Measurements from ENCODE around the gene SLC6A11. TPM values are rescaled to one million over a fixed set of nuclear protein-coding genes. Genes with fewer than 3 reads are reported as not detected.

Gene SLC6A11
- total RNA-seq, 1 experiment from 2014 or later: not detected

GRCh38 chr3:10940106-10940505, 124.1 kb downstream of the SLC6A11 start:
- Histone ChIP-seq H3K9me3 (ENCODE audit: insufficient read depth, low read depth) (no peaks in the 10 kb centered on the region; the same call in 1 of the 2 replicates), H3K9me2 (ENCODE audit: insufficient read depth) (no peaks in the 10 kb centered on the region), H3K27ac (no peak overlapping the region), H3K4me2 (no peak overlapping the region), H3K36me3 (ENCODE audit: low read depth) (no peaks in the 10 kb centered on the region), H3K79me2 (ENCODE audit: low read depth) (no peaks in the 10 kb centered on the region), H3F3A (ENCODE audit: insufficient read depth, low read depth) (no peaks in the 10 kb centered on the region), H3K4me3 (no peak overlapping the region), H3K4me1 (replicated peaks; ENCODE audit: insufficient read depth) (no peaks in the 10 kb centered on the region), H3K27me3 (ENCODE audit: insufficient read depth, low read depth) (peaks cover 76% of the 10 kb centered on the region), H4K20me1 (ENCODE audit: insufficient read depth) (no peaks in the 10 kb centered on the region), H2AFZ (no peak overlapping the region)
- TF ChIP-seq, protein P1, sequence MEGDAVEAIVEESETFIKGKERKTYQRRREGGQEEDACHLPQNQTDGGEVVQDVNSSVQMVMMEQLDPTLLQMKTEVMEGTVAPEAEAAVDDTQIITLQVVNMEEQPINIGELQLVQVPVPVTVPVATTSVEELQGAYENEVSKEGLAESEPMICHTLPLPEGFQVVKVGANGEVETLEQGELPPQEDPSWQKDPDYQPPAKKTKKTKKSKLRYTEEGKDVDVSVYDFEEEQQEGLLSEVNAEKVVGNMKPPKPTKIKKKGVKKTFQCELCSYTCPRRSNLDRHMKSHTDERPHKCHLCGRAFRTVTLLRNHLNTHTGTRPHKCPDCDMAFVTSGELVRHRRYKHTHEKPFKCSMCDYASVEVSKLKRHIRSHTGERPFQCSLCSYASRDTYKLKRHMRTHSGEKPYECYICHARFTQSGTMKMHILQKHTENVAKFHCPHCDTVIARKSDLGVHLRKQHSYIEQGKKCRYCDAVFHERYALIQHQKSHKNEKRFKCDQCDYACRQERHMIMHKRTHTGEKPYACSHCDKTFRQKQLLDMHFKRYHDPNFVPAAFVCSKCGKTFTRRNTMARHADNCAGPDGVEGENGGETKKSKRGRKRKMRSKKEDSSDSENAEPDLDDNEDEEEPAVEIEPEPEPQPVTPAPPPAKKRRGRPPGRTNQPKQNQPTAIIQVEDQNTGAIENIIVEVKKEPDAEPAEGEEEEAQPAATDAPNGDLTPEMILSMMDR (conservative IDR thresholded peaks at IDR 0.05): no peak
- POLR2A ChIA-PET (ENCODE audit: unreplicated experiment): no interaction called here
- CTCF ChIA-PET: no interaction called here
- no TSS peak for BruUV-seq (replicated peaks)
- intact Hi-C loops (cut with micrococcal nuclease; ENCODE audit: unreplicated experiment): no loop called here
- no peak for DNase-seq

DNA sequence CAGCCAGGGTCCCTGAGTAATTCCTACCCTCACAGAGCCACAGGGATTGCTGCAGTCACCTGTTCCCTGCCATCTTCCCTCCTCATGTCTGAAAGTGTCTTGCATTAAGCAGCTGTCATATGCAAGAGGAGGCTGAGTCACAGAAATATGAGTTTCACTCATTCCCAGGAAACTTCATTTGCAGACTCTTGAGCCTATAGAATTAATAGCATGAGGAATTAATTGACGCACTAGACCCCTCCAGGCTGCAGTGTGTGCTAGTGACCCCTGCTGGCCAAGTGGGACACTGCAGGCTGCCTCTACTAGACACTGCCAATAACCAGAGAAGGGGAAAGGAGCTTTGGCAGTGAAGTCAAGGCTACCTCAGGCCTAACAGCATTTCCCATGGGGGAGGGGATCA, 125.9 kb downstream of the SLC6A11 start:
- Histone ChIP-seq H3K36me3 (ENCODE audit: low read depth) (no peaks in the 10 kb centered on the region), H3K4me1 (replicated peaks; ENCODE audit: insufficient read depth) (no peaks in the 10 kb centered on the region), H3F3A (ENCODE audit: insufficient read depth, low read depth) (no peaks in the 10 kb centered on the region), H3K79me2 (ENCODE audit: low read depth) (no peaks in the 10 kb centered on the region), H3K9me3 (ENCODE audit: insufficient read depth, low read depth) (no peaks in the 10 kb centered on the region; the same call in 1 of the 2 replicates), H3K4me3 (no peak overlapping the region), H2AFZ (no peak overlapping the region), H3K27ac (no peak overlapping the region), H3K4me2 (no peak overlapping the region), H4K20me1 (ENCODE audit: insufficient read depth) (no peaks in the 10 kb centered on the region), H3K27me3 (ENCODE audit: insufficient read depth, low read depth) (peaks cover 75% of the 10 kb centered on the region), H3K9me2 (ENCODE audit: insufficient read depth) (no peaks in the 10 kb centered on the region)
- ChIA-PET CTCF (no interaction called here), POLR2A (ENCODE audit: unreplicated experiment) (no interaction called here)
- DNase-seq: no peak
- intact Hi-C loops (cut with micrococcal nuclease; ENCODE audit: unreplicated experiment): no loop called here
- TF ChIP-seq EZH2 (IDR thresholded peaks at IDR 0.05; ENCODE audit: low read depth): no peak
- TF ChIP-seq, protein P1 (conservative IDR thresholded peaks at IDR 0.05): peak; percentile 81
- BruUV-seq (replicated peaks): no TSS peak

- Histone ChIP-seq H3K27ac (no peak overlapping the region), H3K9me2 (ENCODE audit: insufficient read depth) (no peaks in the 10 kb centered on the region), H3K27me3 (ENCODE audit: insufficient read depth, low read depth) (peaks cover 75% of the 10 kb centered on the region), H2AFZ (no peak overlapping the region), H4K20me1 (ENCODE audit: insufficient read depth) (no peaks in the 10 kb centered on the region), H3K36me3 (ENCODE audit: low read depth) (no peaks in the 10 kb centered on the region), H3F3A (ENCODE audit: insufficient read depth, low read depth) (no peaks in the 10 kb centered on the region), H3K79me2 (ENCODE audit: low read depth) (no peaks in the 10 kb centered on the region), H3K4me2 (no peak overlapping the region), H3K4me3 (no peak overlapping the region), H3K4me1 (replicated peaks; ENCODE audit: insufficient read depth) (no peaks in the 10 kb centered on the region), H3K9me3 (ENCODE audit: insufficient read depth, low read depth) (no peaks in the 10 kb centered on the region; the same call in 1 of the 2 replicates)
- no peak for DNase-seq
- CTCF ChIA-PET: no interaction called here
- intact Hi-C loops (cut with micrococcal nuclease; ENCODE audit: unreplicated experiment): no loop called here
- no TSS peak for BruUV-seq (replicated peaks)
- TF ChIP-seq, protein P1 (conservative IDR thresholded peaks at IDR 0.05): no peak
- no peak for TF ChIP-seq EZH2 (IDR thresholded peaks at IDR 0.05; ENCODE audit: low read depth)
- POLR2A ChIA-PET (ENCODE audit: unreplicated experiment): no interaction called here
Measured at GRCh38 chr3:10942690-10943205, 126.7 kb downstream of the SLC6A11 start.
